B cell (primary cell): ENCODE data around the gene REEP6. TPM values are rescaled to one million over a fixed set of nuclear protein-coding genes. Genes with fewer than 3 reads are reported as not detected.

Experiments
- ATAC-seq: fragments of 200-7000 bp; cut with Tn5 transposase; one replicate; pipeline ENCODE4 v1.10.0; 2021; ENCODE audit warnings: low read depth, mild to moderate bottlenecking, moderate number of reproducible peaks, moderate library complexity
- CTCF ChIA-PET: fragments of 350-600 bp; sonication (Branson Sonifier 250); formaldehyde crosslinking; loops from one replicate; lab custom pipeline; 2021; ENCODE audit warnings: antibody characterized with exemption, inconsistent platforms; lab: Charles Lee
- POLR2A ChIA-PET: fragments of 350-600 bp; sonication (Branson Sonifier 250); formaldehyde crosslinking; loops from one replicate; lab custom pipeline; 2021; ENCODE audit warnings: antibody characterized with exemption; lab: Charles Lee
- DNase-seq: peaks from one replicate; pipeline ENCODE4 v3.0.0; 2013
- H2AFZ ChIP-seq: 2 replicates; pipeline ENCODE4 v1.6.1; 2012; ENCODE audit warnings: mild to moderate bottlenecking, low read depth, low read length; ENCODE audit not compliant: insufficient read depth, poor library complexity, severe bottlenecking
- H3K27ac ChIP-seq, 2 donors: 1 replicate in 1 of 2; 2 replicates in 1 of 2; pipeline ENCODE4 v1.5.1; 2012 to 2013; ENCODE audit warnings: low read length in 2 of 2, mild to moderate bottlenecking in 2 of 2, moderate library complexity in 1 of 2
- H3K27me3 ChIP-seq, 4 experiments: fragments of 200-600 bp in 1 of 4; sonication (generic) in 1 of 4; replicated peaks in 1 of 4; 1 replicate in 2 of 4; 2 replicates in 2 of 4; pipeline versions ENCODE4 v1.6.1 to v1.7.0; 2013 to 2016; ENCODE audit warnings: low read length in 3 of 4, mild to moderate bottlenecking in 2 of 4, mixed read lengths in 1 of 4, moderate library complexity in 1 of 4; ENCODE audit not compliant: insufficient read depth in 4 of 4, control insufficient read depth in 3 of 4; ENCODE audit errors: control extremely low read depth in 1 of 4
- H3K36me3 ChIP-seq, 2 experiments: replicated peaks in 1 of 2; 1 replicate in 1 of 2; 2 replicates in 1 of 2; pipeline versions ENCODE4 v1.6.1 to v1.7.1; 2013; ENCODE audit warnings: low read length in 1 of 2; ENCODE audit not compliant: insufficient read depth in 2 of 2, control insufficient read depth in 1 of 2; ENCODE audit errors: control extremely low read depth in 1 of 2, extremely low read depth in 1 of 2
- H3K4me1 ChIP-seq, 2 donors: fragments of 200-600 bp in 1 of 2; sonication (generic) in 1 of 2; 1 replicate in 1 of 2; 2 replicates in 1 of 2; pipeline versions ENCODE4 v1.5.1 to v1.6.1; 2013 to 2017; ENCODE audit warnings: low read length in 2 of 2; ENCODE audit not compliant: control insufficient read depth in 2 of 2, insufficient read depth in 2 of 2
- H3K4me2 ChIP-seq: replicated peaks from 2 replicates; pipeline ENCODE3; 2012; ENCODE audit warnings: mild to moderate bottlenecking, low read depth, low read length; ENCODE audit not compliant: poor library complexity, severe bottlenecking
- H3K4me3 ChIP-seq, 5 experiments: fragments of 200-600 bp in 1 of 5; sonication (generic) in 1 of 5; 1 replicate in 3 of 5; 2 replicates in 2 of 5; pipeline versions ENCODE4 v1.5.1 to v1.7.0; 2011 to 2016; ENCODE audit warnings: low read length in 4 of 5, mild to moderate bottlenecking in 4 of 5, low read depth in 2 of 5, control low read depth in 1 of 5, moderate library complexity in 1 of 5; ENCODE audit not compliant: insufficient read depth in 1 of 5; ENCODE audit errors: control extremely low read depth in 1 of 5, extremely low read depth in 1 of 5
- H3K79me2 ChIP-seq: fragments of 200-600 bp; sonication (generic); one replicate; pipeline ENCODE4 v1.6.0; 2016; ENCODE audit warnings: low read length; ENCODE audit not compliant: control insufficient read depth, insufficient read depth
- H3K9ac ChIP-seq: fragments of 200-600 bp; sonication (generic); 2 replicates; pipeline ENCODE4 v1.6.1; 2017; ENCODE audit warnings: mild to moderate bottlenecking, low read length, moderate library complexity
- H3K9me3 ChIP-seq, 3 donors: one replicate each; pipeline versions ENCODE4 v1.6.1 to v1.7.1; 2013; ENCODE audit warnings: low read length in 2 of 3; ENCODE audit not compliant: control insufficient read depth in 2 of 3, insufficient read depth in 1 of 3; ENCODE audit errors: control extremely low read depth in 1 of 3
- H4K20me1 ChIP-seq: 2 replicates; pipeline ENCODE4 v1.6.0; 2012; ENCODE audit warnings: mild to moderate bottlenecking, low read length; ENCODE audit not compliant: insufficient read depth, control insufficient read depth, poor library complexity, severe bottlenecking
- H3K27ac Mint-ChIP-seq: one replicate; pipeline ENCODE4 v1.8.0; 2021; ENCODE audit warnings: mixed read lengths
- H3K27me3 Mint-ChIP-seq: one replicate; pipeline ENCODE4 v1.8.0; 2021; ENCODE audit warnings: mixed read lengths
- H3K4me1 Mint-ChIP-seq: one replicate; pipeline ENCODE4 v1.8.0; 2021; ENCODE audit warnings: mixed read lengths
- H3K4me3 Mint-ChIP-seq: one replicate; pipeline ENCODE4 v1.8.0; 2021; ENCODE audit warnings: mixed read lengths
- H3K9me3 Mint-ChIP-seq: one replicate; pipeline ENCODE4 v1.8.0; 2022; ENCODE audit warnings: mixed read lengths; ENCODE audit not compliant: insufficient read depth
- CTCF ChIP-seq: fragments of 200-600 bp; IDR thresholded peaks from one replicate; pipeline ENCODE4 v1.8.0; 2022; ENCODE audit warnings: antibody characterized with exemption, mild to moderate bottlenecking
- EZH2 ChIP-seq: IDR thresholded peaks from 2 replicates; pipeline ENCODE4 v1.6.1; 2012; ENCODE audit warnings: borderline replicate concordance, low read depth, mild to moderate bottlenecking, moderate library complexity, low read length; ENCODE audit not compliant: insufficient read depth, poor library complexity, severe bottlenecking
- WGBS: methylation state at CpG from one replicate; pipeline ENCODE4 v1.1.5; 2013; ENCODE audit warnings: missing lambda C conversion rate; ENCODE audit not compliant: insufficient coverage; 5-methylcytosine and 5-hydroxymethylcytosine counted together
- intact Hi-C: fragments of 100-400 bp; cut with micrococcal nuclease; formaldehyde crosslinking; loops from one replicate; pipeline ENCODE4 v1.10.0; 2022
- polyA plus RNA-seq: library from polyadenylated mRNA; depleted of rRNA; stranded (reverse); fragments of >200 nt; gene quantifications from 2 replicates; pipeline ENCODE4 v1.2.3, GENCODE V29; 2012
- total RNA-seq, 2 donors: library from RNA; stranded (reverse); fragments of 120-200 nt in 1 of 2; gene quantifications; 1 replicate in 1 of 2; 2 replicates in 1 of 2; pipeline versions ENCODE4 v1.2.3 to v1.2.4, GENCODE V29; 2013 to 2022

REEP6 gene
- total and polyA plus RNA-seq, 2 donors (not counting 1 experiment from before 2014, with no cell fraction given) = 0.64 to 1.1 TPM

GRCh38 chr19:1482361-1483130, 8.4 kb upstream of the REEP6 start:
- peaks cover 7% of the 10 kb centered on the region for H4K20me1 ChIP-seq

More at GRCh38 chr19:1482361-1483130, 8.4 kb upstream of the REEP6 start:
- peaks cover 6 to 17% of the 10 kb centered on the region in 2 donors for H3K4me1 ChIP-seq
- Mint-ChIP-seq H3K9me3 (no peaks in the 10 kb centered on the region), H3K27me3 (no peaks in the 10 kb centered on the region), H3K27ac (no peak overlapping the region), H3K4me1 (peaks cover 8% of the 10 kb centered on the region), H3K4me3 (no peak overlapping the region)
- peaks cover 0 to under 1% of the 10 kb centered on the region in 2 experiments for H3K36me3 ChIP-seq
- H2AFZ ChIP-seq = no peak overlapping the region
- TF ChIP-seq EZH2 = no peak
- TF ChIP-seq CTCF = no peak
- H3K4me3 ChIP-seq = no peak overlapping the region
- POLR2A ChIA-PET = no interaction called here
- intact Hi-C loops = no loop called here
- WGBS = 92% methylated on average over 36 of the region's 37 CpGs
- H3K27ac ChIP-seq = no peak overlapping the region
- H3K79me2 ChIP-seq = peaks cover 14% of the 10 kb centered on the region
- H3K4me2 ChIP-seq = no peak overlapping the region
- no peaks in the 10 kb centered on the region for H3K9me3 ChIP-seq
- H3K9ac ChIP-seq = no peak overlapping the region
- CTCF ChIA-PET = no interaction called here
- ATAC-seq (no peak), DNase-seq (peak; percentile 7)
- H3K27me3 ChIP-seq = no peaks in the 10 kb centered on the region
